HG03354 (cell line): ENCODE results near the gene FKBP6.
"Not testable (repeated sequence)": the region's sequence is repeated elsewhere in the genome, so short reads cannot be mapped to it uniquely, and the experiment has no call there.

Source experiments
- ATAC-seq: cut with Tn5 transposase; IDR thresholded peaks from one replicate; pipeline ENCODE4 v1.9.1; 2021; ENCODE audit warnings: mild to moderate bottlenecking; ENCODE audit not compliant: unreplicated experiment, poor library complexity, severe bottlenecking

The FKBP6 gene

GRCh38 chr7:73382934-73383503, 55.1 kb downstream of the FKBP6 start:
- ATAC-seq, result no peak

GRCh38 chr7:73387221-73387828, 59.4 kb downstream of the FKBP6 start:
- no peak for ATAC-seq

GRCh38 chr7:73387908-73388414, 60.0 kb downstream of the FKBP6 start:
- no peak for ATAC-seq

- no peak for ATAC-seq
Measured at GRCh38 chr7:73391396-73391795, 63.4 kb downstream of the FKBP6 start.

GRCh38 chr7:73394422-73394821, 66.5 kb downstream of the FKBP6 start:
- ATAC-seq, result no peak

- ATAC-seq, result no peak
Measured at GRCh38 chr7:73395538-73396503, 67.9 kb downstream of the FKBP6 start.

- no peak for ATAC-seq
Measured at GRCh38 chr7:73397521-73398281, 69.7 kb downstream of the FKBP6 start.

GRCh38 chr7:73399185-73400050, 71.5 kb downstream of the FKBP6 start:
- ATAC-seq, result not testable (repeated sequence)

- ATAC-seq, result not testable (repeated sequence)
Measured at GRCh38 chr7:73404860-73405259, 76.9 kb downstream of the FKBP6 start.
